KBM-7 (cell line): ENCODE data around the gene PGA5.
"Not testable (repeated sequence)": the region's sequence is repeated elsewhere in the genome, so short reads cannot be mapped to it uniquely, and the experiment has no call there.

Experiments used
- DNase-seq: peaks from one replicate; pipeline ENCODE4 v3.0.0-alpha.2; 2015
- in situ Hi-C: fragments of 300-500 bp; cut with MboI; formaldehyde crosslinking; loops from 2 replicates; pipeline ENCODE4 v1.14.3; 2020; ENCODE audit warnings: low sequenced_read_pairs, low pct_unique_long_range_greater_than_20kb, mixed read lengths

PGA5 gene

GRCh38 chr11:61240875-61241274 is at the start of gene PGA5:
TSS of gene PGA5 (plus strand) at chr11:61241175. CDS start at chr11:61241227, 52 bp downstream.
- in situ Hi-C loops, result not testable (repeated sequence)

GRCh38 chr11:61193596-61193995 is 47.4 kb upstream of the PGA5 start:
- in situ Hi-C loops, result loop anchor here (25.0 kb wide), 1 partner anchor 481 kb away; the partner anchor contains the start of gene MS4A18
- no peak for DNase-seq

More at GRCh38 chr11:61240875-61241274, at the start of gene PGA5:
- DNase-seq, result not testable (repeated sequence)

GRCh38 chr11:61194169-61194671 is 46.8 kb upstream of the PGA5 start:
- DNase-seq, result no peak
- in situ Hi-C loops, result loop anchor here (25.0 kb wide), 1 partner anchor 482 kb away; the partner anchor contains the start of gene MS4A18

- in situ Hi-C loops, result loop anchor here (25.0 kb wide), 1 partner anchor 483 kb away; the partner anchor contains the start of gene MS4A18
Observed at GRCh38 chr11:61194981-61195695, 45.8 kb upstream of the PGA5 start.

GRCh38 chr11:61195719-61196118 is 45.3 kb upstream of the PGA5 start:
- no peak for DNase-seq
- in situ Hi-C loops, result loop anchor here (25.0 kb wide), 1 partner anchor 483 kb away; the partner anchor contains the start of gene MS4A18

More at GRCh38 chr11:61194981-61195695, 45.8 kb upstream of the PGA5 start:
- DNase-seq, result no peak

GRCh38 chr11:61198361-61198760 is 42.6 kb upstream of the PGA5 start:
- in situ Hi-C loops, result loop anchor here (25.0 kb wide), 1 partner anchor 486 kb away; the partner anchor contains the start of gene MS4A18
- no peak for DNase-seq

GRCh38 chr11:61198948-61199523 is 41.9 kb upstream of the PGA5 start:
- no peak for DNase-seq
- in situ Hi-C loops, result loop anchor here (25.0 kb wide), 1 partner anchor 487 kb away; the partner anchor contains the start of gene MS4A18

GRCh38 chr11:61201476-61201875 is 39.5 kb upstream of the PGA5 start:
- DNase-seq, result no peak
- in situ Hi-C loops, result no loop called here

GRCh38 chr11:61202950-61203746 is 37.8 kb upstream of the PGA5 start, which contains the start of gene PGA3:
TSS of gene PGA3 (plus strand) at chr11:61203515. CDS start at chr11:61203565, 50 bp downstream.
- in situ Hi-C loops, DNase-seq: not testable (repeated sequence)

- DNase-seq, in situ Hi-C loops: not testable (repeated sequence)
Observed at GRCh38 chr11:61203873-61204272, 37.1 kb upstream of the PGA5 start.

- DNase-seq, in situ Hi-C loops: not testable (repeated sequence)
Observed at GRCh38 chr11:61204502-61205059, 36.4 kb upstream of the PGA5 start.

- DNase-seq, in situ Hi-C loops: not testable (repeated sequence)
Observed at GRCh38 chr11:61207636-61208310, 33.2 kb upstream of the PGA5 start.

GRCh38 chr11:61210629-61211028 is 30.3 kb upstream of the PGA5 start:
- in situ Hi-C loops, DNase-seq: not testable (repeated sequence)

- DNase-seq, in situ Hi-C loops: not testable (repeated sequence)
Observed at GRCh38 chr11:61211327-61211952, 29.5 kb upstream of the PGA5 start.

GRCh38 chr11:61212202-61212601 is 28.8 kb upstream of the PGA5 start:
- DNase-seq, in situ Hi-C loops: not testable (repeated sequence)

- in situ Hi-C loops, DNase-seq: not testable (repeated sequence)
Observed at GRCh38 chr11:61213711-61214324, 27.2 kb upstream of the PGA5 start.

- in situ Hi-C loops, result not testable (repeated sequence)
Observed at GRCh38 chr11:61218306-61218705, 22.7 kb upstream of the PGA5 start.

More at GRCh38 chr11:61218306-61218705, 22.7 kb upstream of the PGA5 start:
- DNase-seq, result not testable (repeated sequence)
